Vagina (tissue), 2 donors: ENCODE measurements around the gene MNAT1.
A peak's percentile ranks its signal among the peaks of the same experiment; 100 is the strongest.

Experiments
- POLR2A ChIP-seq, 2 donors: fragments of 450-650 bp; IDR thresholded peaks; one replicate each; pipeline ENCODE4 v1.6.1; 2017; ENCODE audit warnings: antibody characterized with exemption in 2 of 2, mild to moderate bottlenecking in 2 of 2, moderate library complexity in 2 of 2
- POLR2AphosphoS5 ChIP-seq, 2 donors: sonication (generic); formaldehyde crosslinking; IDR thresholded peaks; one replicate each; pipeline ENCODE4 v1.9.0; 2017; ENCODE audit warnings: antibody characterized with exemption in 2 of 2, mild to moderate bottlenecking in 2 of 2, low read depth in 1 of 2; ENCODE audit not compliant: insufficient read depth in 1 of 2
- TF ChIP-seq, protein P1 (sequence below), 3 experiments: fragments of 450-650 bp in 2 of 3; fragments of 200-600 bp in 1 of 3; sonication (generic) in 1 of 3; IDR thresholded peaks; one replicate each; pipeline ENCODE4 v1.5.1; 2017 to 2019; ENCODE audit warnings: antibody characterized with exemption in 3 of 3, mild to moderate bottlenecking in 2 of 3, moderate library complexity in 2 of 3

DNA sequence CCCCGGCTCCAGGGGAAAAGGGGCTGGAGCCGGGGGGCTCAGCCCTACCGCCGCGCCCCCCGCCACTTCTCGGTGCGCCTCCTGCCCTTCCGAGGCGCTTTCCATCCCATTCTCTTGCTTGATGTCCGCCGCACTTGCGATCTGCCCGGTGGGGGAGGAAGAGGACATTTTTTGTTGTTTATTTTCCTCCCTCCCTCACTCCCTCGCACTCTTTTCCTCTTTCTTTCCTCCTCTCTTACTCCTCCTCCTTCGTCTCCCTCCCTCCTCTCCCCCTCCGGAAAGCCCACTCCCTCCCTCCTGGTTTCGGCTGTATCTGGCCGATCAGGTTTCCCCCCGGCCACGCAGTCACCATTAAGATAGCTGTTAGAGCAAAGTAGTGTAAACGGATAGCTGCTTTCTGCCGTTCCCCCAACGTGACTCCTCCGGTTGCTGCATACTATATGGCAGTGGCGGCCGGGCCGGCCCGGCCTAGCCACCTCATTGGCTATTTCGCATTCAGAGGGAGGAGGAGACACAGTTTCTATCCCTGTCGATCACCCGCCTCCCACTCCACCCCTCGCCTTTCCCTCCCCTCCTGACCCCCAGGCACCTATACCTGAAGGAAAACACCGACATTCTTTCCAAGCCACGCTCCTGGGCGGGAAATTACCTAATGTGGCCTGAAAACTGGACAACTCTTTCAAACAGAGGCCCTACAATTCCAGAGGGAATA, 10.5 kb upstream of the MNAT1 start, which contains the start of gene SIX4:
- TF ChIP-seq, protein P1, sequence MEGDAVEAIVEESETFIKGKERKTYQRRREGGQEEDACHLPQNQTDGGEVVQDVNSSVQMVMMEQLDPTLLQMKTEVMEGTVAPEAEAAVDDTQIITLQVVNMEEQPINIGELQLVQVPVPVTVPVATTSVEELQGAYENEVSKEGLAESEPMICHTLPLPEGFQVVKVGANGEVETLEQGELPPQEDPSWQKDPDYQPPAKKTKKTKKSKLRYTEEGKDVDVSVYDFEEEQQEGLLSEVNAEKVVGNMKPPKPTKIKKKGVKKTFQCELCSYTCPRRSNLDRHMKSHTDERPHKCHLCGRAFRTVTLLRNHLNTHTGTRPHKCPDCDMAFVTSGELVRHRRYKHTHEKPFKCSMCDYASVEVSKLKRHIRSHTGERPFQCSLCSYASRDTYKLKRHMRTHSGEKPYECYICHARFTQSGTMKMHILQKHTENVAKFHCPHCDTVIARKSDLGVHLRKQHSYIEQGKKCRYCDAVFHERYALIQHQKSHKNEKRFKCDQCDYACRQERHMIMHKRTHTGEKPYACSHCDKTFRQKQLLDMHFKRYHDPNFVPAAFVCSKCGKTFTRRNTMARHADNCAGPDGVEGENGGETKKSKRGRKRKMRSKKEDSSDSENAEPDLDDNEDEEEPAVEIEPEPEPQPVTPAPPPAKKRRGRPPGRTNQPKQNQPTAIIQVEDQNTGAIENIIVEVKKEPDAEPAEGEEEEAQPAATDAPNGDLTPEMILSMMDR (IDR thresholded peaks at IDR 0.05), result no peak
- TF ChIP-seq POLR2A (IDR thresholded peaks at IDR 0.05), result no peak
- TF ChIP-seq POLR2AphosphoS5 (IDR thresholded peaks at IDR 0.05; ENCODE audit: insufficient read depth in 1 of 2, low read depth in 1 of 2), result peak in 1 of 2 donors; percentile 60
